Omental fat pad (tissue), 4 donors: Measurements from ENCODE around the gene PATE4. TPM values are rescaled to one million over a fixed set of nuclear protein-coding genes. Genes with fewer than 3 reads are reported as not detected.
A peak's percentile ranks its signal among the peaks of the same experiment; 100 is the strongest.

ENCODE experiments used
- ATAC-seq: fragments of 150-250 bp; one replicate; pipeline ENCODE4 v1.9.1; 2016; ENCODE audit warnings: mild to moderate bottlenecking, moderate library complexity; ENCODE audit not compliant: low FRiP score
- DNase-seq: peaks from one replicate; pipeline ENCODE4 v3.0.0-alpha.2; 2019; ENCODE audit warnings: low spot score
- CTCF ChIP-seq, 3 donors: fragments of 450-650 bp; IDR thresholded peaks; one replicate each; pipeline ENCODE4 v1.5.1; 2016 to 2017; ENCODE audit warnings: antibody characterized with exemption in 3 of 3, mild to moderate bottlenecking in 3 of 3, moderate library complexity in 2 of 3
- total RNA-seq, 4 donors: library from RNA; depleted of rRNA; stranded (reverse); fragments of >200 nt; gene quantifications; one replicate each; pipeline ENCODE4 v1.1.0, GENCODE V29; 2016

PATE4 gene
- total RNA-seq, 4 donors from 2014 or later, result not detected

GRCh38 chr11:125886997-125887372 lies 53.9 kb downstream of the PATE4 start:
- DNase-seq, result no peak
- no peak for TF ChIP-seq CTCF (IDR thresholded peaks at IDR 0.05)
- ATAC-seq, result peak; percentile 62

DNA sequence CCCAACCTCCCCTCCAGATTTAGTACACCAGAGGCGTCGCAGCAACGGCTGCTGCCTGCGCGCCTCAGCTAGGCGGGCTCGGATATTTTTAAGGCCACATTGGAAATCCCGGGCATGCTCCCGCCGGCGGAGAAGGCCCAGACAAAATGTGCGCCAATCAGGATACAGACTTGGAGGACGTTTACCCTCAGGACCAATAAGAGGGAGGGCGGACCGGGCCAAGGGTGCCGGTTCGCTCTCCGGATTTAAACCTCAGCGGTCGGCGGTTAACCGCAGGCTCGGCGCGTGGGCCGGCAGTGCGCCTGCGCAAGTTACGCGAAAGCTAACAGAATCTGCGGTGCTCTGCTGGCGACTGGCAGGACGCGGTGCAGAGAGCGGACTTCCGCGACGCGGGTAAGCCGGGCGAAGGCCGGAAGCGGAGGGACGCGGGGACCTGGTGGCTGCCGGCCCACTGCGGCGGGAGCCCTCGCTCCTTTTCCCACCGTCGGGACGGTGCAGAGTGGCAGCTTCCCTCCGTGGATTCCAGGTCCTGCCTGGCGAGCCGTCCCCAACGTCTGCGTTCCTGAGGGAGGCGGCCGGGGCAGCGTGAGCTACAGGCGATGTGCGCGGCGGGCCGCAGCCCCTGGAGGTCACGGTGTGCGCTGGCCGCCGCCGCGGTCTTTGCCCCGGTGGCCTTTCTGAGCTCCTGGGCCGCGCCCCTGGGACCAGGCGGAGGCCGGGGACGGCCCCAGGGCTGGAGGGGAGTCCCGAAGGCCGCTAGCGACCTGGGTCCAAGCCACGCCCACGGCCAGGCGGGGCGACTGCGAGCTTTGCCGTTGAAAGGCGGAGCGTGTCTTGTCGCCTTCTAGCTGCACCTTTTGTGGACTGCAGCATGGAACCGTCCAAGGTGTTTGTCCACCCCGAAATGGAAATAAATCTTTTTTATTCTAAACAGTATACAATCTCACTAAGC lies 54.5 kb downstream of the PATE4 start, which contains the start of gene HYLS1:
Gene HYLS1 (plus strand): TSS at position 296 of the 952 bp plus-strand sequence. CDS start 11,701 bp downstream, outside the sequence.
- ATAC-seq (peak; percentile 99), DNase-seq (peak; percentile 66)
- TF ChIP-seq CTCF (IDR thresholded peaks at IDR 0.05), result no peak

Other genes with a start within 250 kb of the PATE4 start
- 100 to 1,000 TPM in 1 of 4 donors, 10 to 100 TPM in 3; 66.8 to 135 (median 83.6) TPM for gene STT3A, start 240.5 kb upstream of the PATE4 start, total RNA-seq
- 1 to 10 TPM; 1.2 to 5.4 (median 3.0) TPM for gene CHEK1, start 208.2 kb upstream of the PATE4 start, total RNA-seq
- gene ACRV1, start 152.5 kb upstream of the PATE4 start, total RNA-seq, result not detected
- gene PATE1, start 87.0 kb upstream of the PATE4 start, total RNA-seq, result not detected
- gene PATE2, start 54.5 kb upstream of the PATE4 start, total RNA-seq, result not detected
- gene PATE3, start 45.2 kb upstream of the PATE4 start, total RNA-seq, result not detected
- 1 to 10 TPM; 2.6 to 4.9 (median 3.0) TPM for gene HYLS1, start 54.4 kb downstream of the PATE4 start, total RNA-seq
- 10 to 100 TPM in 2 of 4 donors, 1 to 10 TPM in 2; 7.3 to 12.2 (median 9.5) TPM for gene PUS3, start 69.9 kb downstream of the PATE4 start, total RNA-seq
- 1 to 10 TPM in 1 of 4 donors, under 1 TPM in 1, not detected in 2; 0.60 to 2.5 TPM for gene DDX25, start 71.2 kb downstream of the PATE4 start, total RNA-seq
- under 1 TPM in 1 of 4 donors, not detected in 3; 0.32 TPM for gene VSIG10L2, start 112.7 kb downstream of the PATE4 start, total RNA-seq
- gene CDON, start 229.6 kb downstream of the PATE4 start, total RNA-seq, result 100 to 1,000 TPM in 1 of 4 donors, 10 to 100 TPM in 3; 13.1 to 159 (median 43.4) TPM